Endothelial cell of umbilical vein (primary cell): ENCODE measurements around the gene SH3BGRL3. TPM values are rescaled to one million over a fixed set of nuclear protein-coding genes. Genes with fewer than 3 reads are reported as not detected.

ENCODE experiments used
- BruUV-seq: library from RNA; stranded (reverse); fragments of 400-500 nt; replicated peaks from 2 replicates; lab custom pipeline; 2021; lab: Mats Ljungman, UMichigan
- CTCF ChIA-PET: fragments of 300-600, 350-600 bp; sonication (Branson Sonifier 250); formaldehyde crosslinking; loops from one replicate; lab custom pipeline; 2021; ENCODE audit warnings: antibody characterized with exemption, inconsistent platforms; lab: Charles Lee
- POLR2A ChIA-PET: fragments of 300-600, 350-600 bp; sonication (Branson Sonifier 250); formaldehyde crosslinking; loops from one replicate; lab custom pipeline; 2021; ENCODE audit warnings: antibody characterized with exemption, inconsistent platforms; lab: Charles Lee
- DNase-seq: peaks from one replicate; pipeline ENCODE4 v3.0.0-alpha.2; 2011; ENCODE audit warnings: low read depth, low spot score
- FAIRE-seq: peaks from 2 replicates; lab custom pipeline; 2011; peaks lifted over from hg19 to GRCh38; lab: Jason Lieb, UNC
- H2AFZ ChIP-seq: 2 replicates; pipeline ENCODE4 v1.6.0; 2012; ENCODE audit warnings: low read depth, low read length, control low read depth, inconsistent platforms
- H3K27ac ChIP-seq: 2 replicates; pipeline ENCODE4 v1.5.1; 2011; ENCODE audit warnings: low read depth, mild to moderate bottlenecking, control low read depth, low read length, moderate library complexity; ENCODE audit not compliant: insufficient read depth
- H3K27me3 ChIP-seq, 2 experiments: 2 replicates each; pipeline versions ENCODE4 v1.6.0 to v1.6.1; 2011; ENCODE audit warnings: low read length in 2 of 2, mixed read lengths in 1 of 2; ENCODE audit not compliant: control insufficient read depth in 2 of 2, insufficient read depth in 2 of 2
- H3K36me3 ChIP-seq, 2 experiments: 2 replicates in 1 of 2; 3 replicates in 1 of 2; pipeline ENCODE4 v1.5.1; 2011; ENCODE audit warnings: low read length in 2 of 2, mild to moderate bottlenecking in 1 of 2, moderate library complexity in 1 of 2; ENCODE audit not compliant: control insufficient read depth in 2 of 2, insufficient read depth in 2 of 2; ENCODE audit errors: extremely low read depth in 1 of 2
- H3K4me1 ChIP-seq: 3 replicates; pipeline ENCODE4 v1.5.1; 2011; ENCODE audit warnings: mild to moderate bottlenecking, low read length; ENCODE audit not compliant: control insufficient read depth, insufficient read depth; ENCODE audit errors: extremely low read depth
- H3K4me2 ChIP-seq: 2 replicates; pipeline ENCODE4 v1.6.1; 2011; ENCODE audit warnings: low read length, control low read depth, mixed read lengths; ENCODE audit not compliant: insufficient read depth
- H3K4me3 ChIP-seq, 3 experiments: fragments of 200-600 bp in 1 of 3; sonication (generic), shearing (Covaris generic) in 1 of 3; replicated peaks in 1 of 3; 2 replicates each; pipeline ENCODE4 v1.5.1; 2011 to 2016; ENCODE audit warnings: control low read depth in 3 of 3, low read length in 3 of 3, mild to moderate bottlenecking in 2 of 3, inconsistent platforms in 1 of 3, low read depth in 1 of 3, moderate library complexity in 1 of 3; ENCODE audit not compliant: insufficient read depth in 1 of 3
- H3K79me2 ChIP-seq: 2 replicates; pipeline ENCODE4 v1.6.0; 2012; ENCODE audit warnings: low read length, inconsistent platforms; ENCODE audit not compliant: control insufficient read depth, insufficient read depth
- H3K9ac ChIP-seq: replicated peaks from 2 replicates; pipeline ENCODE3; 2011; ENCODE audit warnings: low read length, control low read depth; ENCODE audit not compliant: insufficient read depth; ENCODE audit errors: extremely low read depth
- H3K9me1 ChIP-seq: replicated peaks from 3 replicates; pipeline ENCODE4 v1.6.0; 2011; ENCODE audit warnings: mild to moderate bottlenecking, low read length; ENCODE audit not compliant: control insufficient read depth, insufficient read depth; ENCODE audit errors: extremely low read depth
- H3K9me3 ChIP-seq: replicated peaks from 2 replicates; pipeline ENCODE4 v1.5.1; 2012; ENCODE audit warnings: low read length, inconsistent platforms; ENCODE audit not compliant: control insufficient read depth, insufficient read depth
- H4K20me1 ChIP-seq: replicated peaks from 2 replicates; pipeline ENCODE3; 2011; ENCODE audit warnings: mild to moderate bottlenecking, low read length; ENCODE audit not compliant: control insufficient read depth, insufficient read depth; ENCODE audit errors: extremely low read depth
- CTCF ChIP-seq, 2 donors: IDR thresholded peaks; 1 replicate in 1 of 2; 2 replicates in 1 of 2; pipeline ENCODE4 v1.5.1; 2011; ENCODE audit warnings: low read length in 2 of 2, mild to moderate bottlenecking in 2 of 2, moderate library complexity in 2 of 2, control low read depth in 1 of 2, inconsistent platforms in 1 of 2, low read depth in 1 of 2; ENCODE audit not compliant: insufficient read depth in 1 of 2; ENCODE audit errors: extremely low read depth in 1 of 2
- EZH2 ChIP-seq: IDR thresholded peaks from 2 replicates; pipeline ENCODE4 v1.6.1; 2012; ENCODE audit warnings: borderline replicate concordance, low read depth, mild to moderate bottlenecking, moderate library complexity, low read length, inconsistent platforms; ENCODE audit not compliant: severe bottlenecking
- FOS ChIP-seq: IDR thresholded peaks from 2 replicates; pipeline ENCODE4 v1.6.1; 2011; ENCODE audit warnings: mild to moderate bottlenecking, low read length, moderate library complexity, borderline replicate concordance; ENCODE audit not compliant: insufficient read depth
- JUN ChIP-seq: IDR thresholded peaks from 2 replicates; pipeline ENCODE4 v1.6.1; 2011; ENCODE audit warnings: borderline replicate concordance, low read depth; ENCODE audit not compliant: insufficient read length, insufficient read depth
- dilution Hi-C: fragments of 300-500 bp; cut with MboI; formaldehyde crosslinking; loops from one replicate; pipeline ENCODE4 v1.15.0; 2019; ENCODE audit warnings: low sequenced_read_pairs; ENCODE audit not compliant: extremely low pct_ligation_motif_present
- intact Hi-C: fragments of 100-400 bp; cut with micrococcal nuclease; formaldehyde crosslinking; loops from one replicate; pipeline ENCODE4 v1.10.0; 2022
- polyA plus RNA-seq, 4 experiments: library from polyadenylated mRNA; depleted of rRNA in 3 of 4; stranded (reverse) in 3 of 4; unstranded in 1 of 4; fragments of >200 nt; gene quantifications; 2 replicates each; pipeline versions ENCODE4 v1.2.1 to v1.2.3, GENCODE V29; 2011 to 2012; ENCODE audit warnings: missing spikeins in 1 of 4
- total RNA-seq: library from RNA; stranded (reverse); gene quantifications from 2 replicates; pipeline ENCODE4 v1.2.3, GENCODE V29; 2021

SH3BGRL3 gene
- total and polyA plus RNA-seq, 2 donors (not counting 3 experiments of a cell fraction or from before 2014, with no cell fraction given), result 233 to 344 TPM

DNA sequence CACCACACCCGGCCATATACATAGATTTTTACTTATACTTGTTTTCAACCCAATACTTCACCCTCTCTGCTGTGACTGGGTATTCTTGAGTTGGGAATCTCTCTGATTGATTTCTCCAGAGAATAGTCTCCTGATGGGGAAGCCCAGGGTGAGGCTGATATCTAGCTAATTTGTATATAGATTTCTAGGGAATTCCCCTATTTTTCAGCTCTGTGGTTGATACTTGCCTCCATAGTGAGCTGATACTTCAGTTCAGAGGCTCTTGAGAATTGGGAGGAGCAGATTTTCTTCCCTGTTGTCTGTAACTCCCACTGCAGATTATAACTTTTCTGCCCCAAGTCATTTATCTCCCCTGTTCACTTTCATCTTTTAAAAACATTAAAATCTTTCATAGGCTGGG lies 14.5 kb upstream of the SH3BGRL3 start:
- no peak for FAIRE-seq

More for the DNA sequence above, 14.5 kb upstream of the SH3BGRL3 start:
- H3K4me2 ChIP-seq, result no peak overlapping the region
- no peak overlapping the region for H3K27ac ChIP-seq
- dilution Hi-C loops, result no loop called here
- H4K20me1 ChIP-seq, result no peaks in the 10 kb centered on the region
- H3K27me3 ChIP-seq, result no peaks in the 10 kb centered on the region
- ChIA-PET CTCF (interaction anchor here (1.1 to 4.3 kb wide), 2 partner anchors 10 to 31 kb away, joined by 3 to 17 read pairs; partner anchors contain the start of gene CEP85), POLR2A (interaction anchor here (0.6 kb wide), 1 partner anchor 319 kb away, joined by 3 read pairs; no protein-coding TSS in a partner anchor)
- no peaks in the 10 kb centered on the region for H3K9me3 ChIP-seq
- no peaks in the 10 kb centered on the region for H3K4me1 ChIP-seq
- peaks cover 4 to 5% of the 10 kb centered on the region in 2 experiments for H3K36me3 ChIP-seq
- no peaks in the 10 kb centered on the region for H3K79me2 ChIP-seq
- TF ChIP-seq CTCF (IDR thresholded peaks at IDR 0.05; ENCODE audit: extremely low read depth in 1 of 2, insufficient read depth in 1 of 2, low read depth in 1 of 2, low read length in 2 of 2), result no peak
- no peak for TF ChIP-seq FOS
- no peak for TF ChIP-seq JUN
- TF ChIP-seq EZH2, result no peak
- no peak overlapping the region for H2AFZ ChIP-seq
- intact Hi-C loops, result no loop called here
- no peak overlapping the region for H3K9ac ChIP-seq
- H3K4me3 ChIP-seq, result no peak overlapping the region
- no TSS peak for BruUV-seq
- no peak for DNase-seq
- no peaks in the 10 kb centered on the region for H3K9me1 ChIP-seq
